Mucosa of stomach (tissue), 1 donor: Measurements from ENCODE around the gene CLSTN3.

Experiments used
- H3K27me3 ChIP-seq: one replicate; pipeline ENCODE4 v1.7.0; 2013; ENCODE audit warnings: mild to moderate bottlenecking, low read length; ENCODE audit not compliant: control insufficient read depth, insufficient read depth
- H3K36me3 ChIP-seq: one replicate; pipeline ENCODE4 v1.7.0; 2013; ENCODE audit warnings: low read length; ENCODE audit not compliant: control insufficient read depth, insufficient read depth
- H3K4me1 ChIP-seq: one replicate; pipeline ENCODE4 v1.7.0; 2013; ENCODE audit warnings: mild to moderate bottlenecking, low read length; ENCODE audit not compliant: control insufficient read depth, insufficient read depth
- H3K4me3 ChIP-seq: one replicate; pipeline ENCODE4 v1.7.0; 2013; ENCODE audit warnings: low read length
- H3K9ac ChIP-seq: one replicate; pipeline ENCODE4 v1.7.0; 2013; ENCODE audit warnings: mild to moderate bottlenecking, low read length, moderate library complexity
- H3K9me3 ChIP-seq: one replicate; pipeline ENCODE4 v1.7.0; 2013; ENCODE audit warnings: mild to moderate bottlenecking, low read length, moderate library complexity; ENCODE audit not compliant: control insufficient read depth
- donor health status: Pancreatic carcinoma.

The CLSTN3 gene

GRCh38 chr12:7129872-7130691 lies at the start of gene CLSTN3:
CLSTN3 (plus strand) TSS chr12:7130371; CDS start chr12:7130649, 278 bp downstream.
- peak within 1 kb of the TSS; percentile 56 for H3K4me3 ChIP-seq
- peaks cover under 1% of the 10 kb centered on the region for H3K36me3 ChIP-seq
- H3K9ac ChIP-seq = peak within 1 kb of the TSS; percentile 72

GRCh38 chr12:7081037-7081436 lies 49.1 kb upstream of the CLSTN3 start:
- Histone ChIP-seq H3K9me3 (no peaks in the 10 kb centered on the region), H3K27me3 (no peaks in the 10 kb centered on the region), H3K4me3 (no peak overlapping the region), H3K36me3 (peaks cover 6% of the 10 kb centered on the region), H3K4me1 (no peaks in the 10 kb centered on the region), H3K9ac (no peak overlapping the region)

More at GRCh38 chr12:7129872-7130691, at the start of gene CLSTN3:
- H3K9me3 ChIP-seq = no peaks in the 10 kb centered on the region
- H3K4me1 ChIP-seq = peaks cover 25% of the 10 kb centered on the region
- H3K27me3 ChIP-seq = peaks cover 29% of the 10 kb centered on the region

- no peaks in the 10 kb centered on the region for H3K4me1 ChIP-seq
- H3K27me3 ChIP-seq = no peaks in the 10 kb centered on the region
- no peak overlapping the region for H3K4me3 ChIP-seq
- H3K9me3 ChIP-seq = no peaks in the 10 kb centered on the region
- H3K36me3 ChIP-seq = peaks cover 6% of the 10 kb centered on the region
- no peak overlapping the region for H3K9ac ChIP-seq
Measured at GRCh38 chr12:7083125-7083524, 47.0 kb upstream of the CLSTN3 start.

- no peak overlapping the region for H3K4me3 ChIP-seq
- no peaks in the 10 kb centered on the region for H3K9me3 ChIP-seq
- H3K9ac ChIP-seq = no peak overlapping the region
- no peaks in the 10 kb centered on the region for H3K36me3 ChIP-seq
- peaks cover 5% of the 10 kb centered on the region for H3K27me3 ChIP-seq
- H3K4me1 ChIP-seq = peaks cover 9% of the 10 kb centered on the region
Measured at GRCh38 chr12:7089196-7089871, 40.8 kb upstream of the CLSTN3 start.

- peak overlapping the region; percentile 32 for H3K9ac ChIP-seq
- peaks cover 5% of the 10 kb centered on the region for H3K27me3 ChIP-seq
- H3K4me3 ChIP-seq = no peak overlapping the region
- H3K36me3 ChIP-seq = no peaks in the 10 kb centered on the region
- H3K4me1 ChIP-seq = peaks cover 9% of the 10 kb centered on the region
- H3K9me3 ChIP-seq = no peaks in the 10 kb centered on the region
Measured at GRCh38 chr12:7090222-7090998, 39.8 kb upstream of the CLSTN3 start.

- Histone ChIP-seq H3K9ac (peak overlapping the region; percentile 32), H3K27me3 (peaks cover 5% of the 10 kb centered on the region), H3K4me3 (no peak overlapping the region), H3K4me1 (peaks cover 9% of the 10 kb centered on the region), H3K9me3 (no peaks in the 10 kb centered on the region), H3K36me3 (no peaks in the 10 kb centered on the region)
Measured at GRCh38 chr12:7091171-7091570, 39.0 kb upstream of the CLSTN3 start.

- Histone ChIP-seq H3K9ac (peak overlapping the region; percentile 49), H3K36me3 (no peaks in the 10 kb centered on the region), H3K4me3 (peak overlapping the region; percentile 75)
Measured at GRCh38 chr12:7091660-7092228, 38.4 kb upstream of the CLSTN3 start.

GRCh38 chr12:7092229-7092985 lies 37.8 kb upstream of the CLSTN3 start, which contains the start of gene C1R:
C1R (minus strand) TSS chr12:7092445; CDS start chr12:7092388, 57 bp downstream.
- peak within 1 kb of the TSS; percentile 75 for H3K4me3 ChIP-seq
- H3K9me3 ChIP-seq = no peaks in the 10 kb centered on the region
- peaks cover 9% of the 10 kb centered on the region for H3K4me1 ChIP-seq
- H3K36me3 ChIP-seq = no peaks in the 10 kb centered on the region
- H3K27me3 ChIP-seq = peaks cover 5% of the 10 kb centered on the region
- peak within 1 kb of the TSS; percentile 49 for H3K9ac ChIP-seq

More at GRCh38 chr12:7091660-7092228, 38.4 kb upstream of the CLSTN3 start:
- Histone ChIP-seq H3K4me1 (peaks cover 9% of the 10 kb centered on the region), H3K9me3 (no peaks in the 10 kb centered on the region), H3K27me3 (peaks cover 5% of the 10 kb centered on the region)

- H3K9ac ChIP-seq = peak overlapping the region; percentile 14
- no peaks in the 10 kb centered on the region for H3K9me3 ChIP-seq
- no peaks in the 10 kb centered on the region for H3K36me3 ChIP-seq
- H3K4me1 ChIP-seq = peaks cover 9% of the 10 kb centered on the region
- peaks cover 5% of the 10 kb centered on the region for H3K27me3 ChIP-seq
- no peak overlapping the region for H3K4me3 ChIP-seq
Measured at GRCh38 chr12:7092986-7093460, 37.1 kb upstream of the CLSTN3 start.

GRCh38 chr12:7093486-7093885 lies 36.7 kb upstream of the CLSTN3 start:
- H3K36me3 ChIP-seq = no peaks in the 10 kb centered on the region

GRCh38 chr12:7093892-7094291 lies 36.3 kb upstream of the CLSTN3 start:
- no peaks in the 10 kb centered on the region for H3K36me3 ChIP-seq
- peaks cover 9% of the 10 kb centered on the region for H3K4me1 ChIP-seq
- H3K9me3 ChIP-seq = no peaks in the 10 kb centered on the region
- H3K27me3 ChIP-seq = peaks cover 5% of the 10 kb centered on the region
- no peak overlapping the region for H3K4me3 ChIP-seq
- no peak overlapping the region for H3K9ac ChIP-seq

More at GRCh38 chr12:7093486-7093885, 36.7 kb upstream of the CLSTN3 start:
- Histone ChIP-seq H3K9ac (no peak overlapping the region), H3K4me1 (peaks cover 9% of the 10 kb centered on the region), H3K4me3 (no peak overlapping the region), H3K9me3 (no peaks in the 10 kb centered on the region), H3K27me3 (peaks cover 5% of the 10 kb centered on the region)
